Loucy (cell line): ENCODE results near the gene C1QC.

Experiments
- CTCF ChIP-seq: fragments of 200-600 bp; sonication (generic); conservative IDR thresholded peaks from 2 replicates; pipeline ENCODE4 v1.5.1; 2014; ENCODE audit warnings: mild to moderate bottlenecking, antibody characterized with exemption, low read length
- EZH2phosphoT487 ChIP-seq: fragments of 200-600 bp; IDR thresholded peaks from 2 replicates; pipeline ENCODE4 v1.6.1; 2018; ENCODE audit warnings: antibody characterized with exemption, mild to moderate bottlenecking, moderate library complexity, borderline replicate concordance

- no peak for TF ChIP-seq CTCF
- no peak for TF ChIP-seq EZH2phosphoT487
Measured at GRCh38 chr1:22676916-22677583, 33.6 kb downstream of the C1QC start.
